H1 (cell line): ENCODE results near the gene ATXN2. TPM values are rescaled to one million over a fixed set of nuclear protein-coding genes. Genes with fewer than 3 reads are reported as not detected.

ENCODE experiments used
- CEBPB ChIP-seq: IDR thresholded peaks from 2 replicates; pipeline ENCODE4 v1.6.1; 2012; ENCODE audit warnings: low read depth, low read length
- EP300 ChIP-seq, 2 experiments: IDR thresholded peaks; 1 replicate in 1 of 2; 2 replicates in 1 of 2; pipeline ENCODE4 v1.6.1; 2011 to 2012; ENCODE audit warnings: low read depth in 2 of 2, low read length in 2 of 2, mild to moderate bottlenecking in 2 of 2, borderline replicate concordance in 1 of 2, inconsistent platforms in 1 of 2, moderate library complexity in 1 of 2
- FOSL1 ChIP-seq: IDR thresholded peaks from 2 replicates; pipeline ENCODE4 v1.6.1; 2011; ENCODE audit warnings: mild to moderate bottlenecking, low read depth, low read length, moderate library complexity; ENCODE audit not compliant: insufficient read depth
- ZNF274 ChIP-seq: IDR thresholded peaks from 2 replicates; pipeline ENCODE4 v1.7.0; 2012; ENCODE audit warnings: low read length, borderline replicate concordance; ENCODE audit errors: extremely low read depth
- polyA plus RNA-seq, 7 experiments: library from polyadenylated mRNA; depleted of rRNA in 3 of 7; stranded (reverse) in 5 of 7; unstranded in 2 of 7; fragments of >200 nt in 5 of 7; fragments of 200-250 nt in 2 of 7; gene quantifications; 1 replicate in 5 of 7; 2 replicates in 1 of 7; 4 replicates in 1 of 7; pipeline versions ENCODE4 v1.2.1 to v1.2.3, GENCODE V29; 2011 to 2013; ENCODE audit warnings: missing spikeins in 2 of 7, mixed read lengths in 2 of 7
- total RNA-seq: library from RNA; stranded (reverse); fragmentation: NEBNext Ultra II Directional; extraction: Animal tissue kit (Norgen Biotek cat#: 25700); gene quantifications from 2 replicates; pipeline ENCODE4 v1.2.1, GENCODE V29; 2021

Gene ATXN2
- total and polyA plus RNA-seq, 2 of the 8 experiments (the other 6 are each of a cell fraction or from before 2014, with no cell fraction given), result 46.6 to 80.7 TPM

GRCh38 chr12:111440631-111441030, 158.5 kb downstream of the ATXN2 start (continued):
- TF ChIP-seq EP300 (IDR thresholded peaks at IDR 0.05; ENCODE audit: borderline replicate concordance in 1 of 2, low read depth in 2 of 2, low read length in 2 of 2) (no peak), FOSL1 (no peak), ZNF274 (no peak), CEBPB (no peak)
